Measurements from ENCODE around the gene PPP2R5E.
"Not testable (repeated sequence)": the region's sequence is repeated elsewhere in the genome, so short reads cannot be mapped to it uniquely, and the experiment has no call there.

Gene PPP2R5E

GRCh38 chr14:63426838-63427352 lies 116.3 kb downstream of the PPP2R5E start:
- DNase-seq = no peak

DNA sequence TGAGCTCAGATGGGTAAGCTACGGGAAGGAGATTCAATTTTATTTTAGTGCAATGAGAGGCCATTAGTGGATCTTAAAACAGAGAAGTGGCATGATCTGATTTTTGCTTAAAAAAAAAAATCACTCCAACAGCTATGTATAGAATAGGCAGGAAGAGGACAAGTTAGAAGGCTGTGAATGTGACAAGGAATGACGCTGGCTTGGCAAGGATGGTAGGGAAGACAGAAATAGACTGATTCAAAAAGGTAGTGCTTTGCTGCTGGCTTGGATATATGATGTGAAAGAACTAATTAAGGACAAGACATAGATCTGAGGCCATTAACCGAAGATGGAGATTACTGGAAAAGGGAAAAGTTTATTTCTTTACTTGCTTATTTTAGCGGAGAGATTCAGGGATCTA lies 119.3 kb downstream of the PPP2R5E start:
- DNase-seq = no peak

DNA sequence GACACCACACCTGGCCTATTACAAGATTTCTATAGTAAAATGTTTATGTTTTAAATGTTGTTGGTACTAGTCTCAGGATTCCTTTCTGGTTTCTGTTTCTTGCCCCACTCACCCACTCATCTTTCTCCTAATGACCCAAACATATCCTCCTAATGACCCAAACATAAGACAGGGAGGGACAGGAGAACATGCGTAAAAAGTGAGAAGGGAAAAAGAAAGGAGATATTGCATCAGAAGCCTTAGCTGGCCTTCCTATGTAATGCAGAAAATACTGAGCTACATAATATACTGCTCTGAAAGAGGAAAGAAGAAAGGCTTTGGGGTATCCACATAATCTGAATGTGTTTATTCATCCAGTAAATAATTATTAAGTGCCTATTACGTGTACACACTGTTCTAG lies 119.8 kb downstream of the PPP2R5E start:
- peak; percentile 61 for DNase-seq

- no peak for DNase-seq
These were observed 121.3 kb downstream of the PPP2R5E start for GRCh38 chr14:63421919-63422318.

DNA sequence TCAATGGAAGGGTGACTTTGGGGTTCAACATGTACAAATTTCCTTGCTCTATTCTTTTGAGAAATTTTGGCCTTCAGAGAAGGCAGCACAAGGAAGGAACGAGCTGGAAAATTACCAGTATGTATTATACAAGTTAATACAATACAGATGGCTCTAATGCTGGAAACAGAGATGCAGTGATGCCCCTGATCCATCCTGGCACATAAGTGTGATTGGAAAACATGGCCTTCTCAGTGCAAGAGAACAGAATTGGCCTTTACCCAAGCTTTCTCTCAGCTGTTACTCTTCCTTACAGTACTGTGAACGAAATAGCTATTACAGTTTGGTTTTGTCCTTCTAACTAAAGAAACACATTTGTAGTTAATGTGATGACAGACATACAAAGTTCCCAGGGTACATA lies 122.0 kb downstream of the PPP2R5E start:
- DNase-seq = no peak

DNA sequence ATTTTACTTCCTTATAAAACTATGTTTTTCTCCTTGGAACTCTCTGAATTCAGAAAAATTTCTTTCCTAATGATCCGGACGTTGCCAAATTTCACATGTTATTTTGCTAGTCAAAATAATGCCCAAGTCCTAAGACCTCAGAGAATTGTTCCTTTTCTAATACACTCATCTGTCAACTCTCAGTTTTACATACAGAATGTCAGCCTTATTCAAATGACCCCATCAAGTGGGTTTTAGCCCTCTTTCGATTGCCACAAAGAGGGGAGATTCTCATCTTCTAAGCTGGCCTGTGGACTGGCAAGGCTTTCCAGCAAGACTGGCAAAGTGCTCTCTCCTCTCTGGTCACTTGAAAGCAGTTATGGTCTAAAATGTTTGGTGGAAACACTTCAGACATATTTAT lies 125.2 kb downstream of the PPP2R5E start:
- DNase-seq = no peak

DNA sequence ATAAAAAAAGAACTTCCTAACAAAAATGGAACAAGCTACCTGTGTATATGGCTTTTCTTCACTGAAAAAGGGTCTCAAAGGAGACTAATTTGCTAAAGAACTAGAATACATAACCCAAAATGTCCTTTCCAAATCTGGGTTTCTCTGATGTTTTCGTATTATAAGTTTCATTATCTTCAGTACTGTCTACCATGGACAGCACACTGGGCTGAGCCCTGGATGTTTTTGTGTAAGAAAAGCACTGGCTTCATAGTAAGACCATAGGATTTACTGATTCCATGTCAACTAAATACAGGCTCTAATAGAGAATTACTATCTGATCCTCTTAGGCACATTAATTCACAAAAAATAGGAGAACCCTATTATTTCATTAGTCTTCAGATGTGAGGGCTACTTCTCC lies 130.2 kb downstream of the PPP2R5E start:
- DNase-seq = no peak

GRCh38 chr14:63406333-63406732 lies 136.8 kb downstream of the PPP2R5E start:
- no peak for DNase-seq

DNA sequence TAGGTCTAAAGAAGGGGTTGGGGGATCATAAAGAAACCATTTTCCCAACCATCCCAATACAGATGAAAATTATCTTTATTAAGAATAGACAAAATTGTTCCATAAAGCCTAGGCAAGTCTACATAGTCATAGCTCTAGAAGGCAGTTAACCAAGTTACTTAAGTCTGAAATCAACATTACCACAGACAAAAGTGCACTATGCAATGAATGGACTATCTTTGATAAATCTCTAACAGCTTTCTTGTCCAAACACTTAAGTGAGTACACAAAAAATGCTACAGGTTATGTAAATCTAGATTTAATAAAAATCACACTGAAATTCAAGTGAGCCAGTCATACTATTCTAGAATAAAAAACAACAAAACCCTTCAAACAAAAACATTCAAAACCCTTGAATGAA lies 137.5 kb downstream of the PPP2R5E start:
- DNase-seq = no peak

DNA sequence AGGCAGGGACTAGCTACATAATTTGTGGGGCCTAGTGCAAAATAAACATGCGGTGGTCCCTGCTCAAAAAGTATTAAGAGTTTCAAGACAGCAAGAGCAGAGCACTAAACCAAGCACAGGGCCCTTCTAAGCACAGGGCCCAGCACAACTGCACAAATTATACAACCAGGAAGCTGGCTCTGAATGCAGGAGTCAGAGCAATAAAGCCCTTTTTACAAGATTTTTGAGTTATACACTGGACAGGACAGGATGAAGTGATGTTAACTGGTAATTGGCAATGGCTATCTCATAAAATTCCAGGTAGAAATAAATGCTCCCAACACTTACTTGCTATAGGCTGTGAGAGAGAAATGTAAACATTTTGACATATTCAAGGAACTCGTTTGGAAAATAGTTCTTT lies 138.3 kb downstream of the PPP2R5E start:
- no peak for DNase-seq

DNA sequence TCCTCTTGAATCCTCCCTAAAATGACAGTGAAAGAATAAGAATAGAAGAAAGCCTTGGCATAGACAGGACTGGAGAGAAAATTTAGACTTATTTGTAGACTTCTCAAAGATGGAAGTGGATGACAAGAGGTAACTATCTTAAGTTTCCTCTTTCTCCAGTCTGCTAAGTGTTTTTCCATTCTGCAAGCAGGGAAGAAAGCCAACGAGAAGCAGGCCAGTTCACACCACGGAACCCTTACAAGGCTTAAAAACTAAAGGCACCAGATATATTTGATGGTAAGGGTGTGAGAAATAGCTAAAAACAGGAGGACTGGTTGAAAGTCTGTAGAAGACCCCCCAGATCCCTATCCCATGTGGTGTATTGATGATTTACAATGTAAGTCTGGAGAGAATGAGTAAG lies 141.5 kb downstream of the PPP2R5E start:
- DNase-seq = no peak

DNA sequence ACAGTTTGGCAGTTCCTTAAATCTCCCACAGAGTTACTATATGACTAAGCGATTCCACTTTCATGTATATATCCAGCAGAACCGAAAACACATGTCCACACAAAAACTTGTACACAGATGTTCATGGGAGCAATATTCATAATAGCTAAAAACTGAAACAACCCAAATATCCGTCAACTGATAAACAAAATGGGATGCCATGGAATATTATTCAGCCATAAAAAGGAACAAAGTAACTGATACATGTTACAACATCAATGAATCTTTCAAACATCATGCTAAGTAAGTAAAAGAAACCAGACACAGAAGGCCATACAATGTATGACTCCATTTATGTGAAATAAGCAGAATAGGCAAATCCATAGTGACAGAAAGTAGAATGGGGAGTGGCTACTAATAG lies 144.2 kb downstream of the PPP2R5E start:
- DNase-seq = peak; percentile 13

DNA sequence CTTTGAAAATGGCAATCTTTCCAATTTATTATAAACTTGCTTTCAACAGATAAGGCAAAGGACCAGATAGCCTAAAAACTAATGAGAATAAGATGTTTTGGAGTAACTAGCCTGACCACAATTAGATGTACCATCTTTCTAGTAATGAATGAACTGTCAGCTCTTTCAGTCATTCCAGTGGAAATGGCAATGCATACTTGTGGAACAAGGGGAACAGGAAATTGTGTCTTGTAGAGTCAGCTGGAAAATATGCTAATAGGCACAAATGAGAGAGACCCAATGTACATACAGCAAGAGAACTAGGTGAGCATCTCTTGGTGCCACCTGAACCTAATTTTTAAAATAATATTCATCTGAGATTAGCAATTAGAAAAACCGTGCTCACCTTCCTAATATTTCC lies 148.3 kb downstream of the PPP2R5E start:
- no peak for DNase-seq

GRCh38 chr14:63394432-63394831 lies 148.7 kb downstream of the PPP2R5E start:
- no peak for DNase-seq

- DNase-seq = no peak
These were observed 150.2 kb downstream of the PPP2R5E start for GRCh38 chr14:63393012-63393411.

DNA sequence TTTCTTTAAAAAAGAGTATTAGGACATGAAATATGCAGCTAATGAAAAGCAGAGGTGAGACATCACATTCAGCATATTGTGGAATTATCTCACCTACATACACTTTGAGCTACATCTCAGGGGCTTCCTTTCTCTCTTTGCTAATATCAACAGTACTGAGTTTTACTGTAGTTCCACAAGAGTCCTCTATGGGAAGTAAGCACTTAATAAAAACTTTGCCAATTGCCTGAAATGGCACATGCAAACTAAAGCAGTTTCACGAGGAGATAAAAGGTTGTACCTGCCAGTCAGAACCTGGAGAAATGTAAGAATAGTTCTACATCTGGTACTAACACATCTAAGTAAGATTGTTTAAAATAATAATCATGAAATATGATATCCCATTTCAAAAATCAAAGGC lies 150.9 kb downstream of the PPP2R5E start:
- DNase-seq = no peak

DNA sequence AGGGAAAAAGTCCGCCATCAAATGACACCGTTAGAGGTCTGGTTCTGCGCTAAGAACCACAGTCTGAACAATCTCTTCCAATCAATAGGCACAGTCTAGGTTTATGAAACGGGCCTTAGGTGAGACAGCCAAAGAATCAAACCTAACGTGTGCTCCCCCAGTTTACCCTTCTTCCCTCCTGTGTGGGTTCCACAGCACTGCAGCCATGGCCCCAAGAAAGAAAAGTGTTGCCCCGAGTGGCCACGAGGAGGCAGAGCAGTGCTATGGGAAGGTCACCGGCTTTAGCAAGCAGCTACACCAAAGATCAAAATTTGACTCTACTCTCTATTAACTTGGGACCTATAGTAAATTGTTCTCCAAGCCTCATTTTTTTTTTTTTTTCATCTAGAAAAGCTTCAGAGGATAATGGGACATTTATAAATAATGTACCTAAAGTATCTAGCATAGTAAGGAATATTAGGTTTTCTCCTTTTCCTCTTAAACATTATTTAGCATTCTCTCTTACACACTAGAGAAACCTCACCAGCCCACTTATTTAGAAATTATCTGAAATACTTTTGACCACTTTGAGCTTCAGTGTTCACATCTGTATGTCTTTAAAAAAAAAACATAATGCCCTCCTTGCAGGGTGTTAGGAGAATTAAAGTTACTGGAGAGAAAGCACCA lies 154.3 kb downstream of the PPP2R5E start:
- peak; percentile 51 for DNase-seq

- DNase-seq = no peak
These were observed 155.5 kb downstream of the PPP2R5E start for GRCh38 chr14:63387711-63388110.

- DNase-seq = peak; percentile 10
These were observed 159.3 kb downstream of the PPP2R5E start for GRCh38 chr14:63383776-63384367.

- DNase-seq = no peak
These were observed 164.7 kb downstream of the PPP2R5E start for GRCh38 chr14:63378444-63378843.

- DNase-seq = no peak
These were observed 167.4 kb downstream of the PPP2R5E start for GRCh38 chr14:63375769-63376168.

- DNase-seq = not testable (repeated sequence)
These were observed 171.6 kb downstream of the PPP2R5E start for GRCh38 chr14:63371613-63372012.

DNA sequence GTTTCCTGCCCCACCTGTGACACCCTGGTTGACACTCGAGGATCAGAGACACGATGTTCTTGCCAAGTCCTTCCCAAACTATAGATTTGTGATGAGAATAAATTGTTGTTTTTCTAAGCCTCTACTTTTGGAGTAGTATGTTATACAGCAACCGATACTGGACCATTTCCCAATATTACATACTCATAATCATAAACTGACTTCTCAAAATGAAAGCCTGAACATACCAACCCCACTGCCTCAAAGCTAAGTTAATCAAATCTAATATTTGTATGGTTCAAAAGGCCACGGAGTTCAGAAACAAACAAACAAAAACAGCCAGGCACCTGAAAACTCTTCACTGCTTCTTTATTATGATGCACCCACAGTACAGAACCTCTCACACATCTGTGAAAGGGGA lies 172.1 kb downstream of the PPP2R5E start:
- DNase-seq = no peak

DNA sequence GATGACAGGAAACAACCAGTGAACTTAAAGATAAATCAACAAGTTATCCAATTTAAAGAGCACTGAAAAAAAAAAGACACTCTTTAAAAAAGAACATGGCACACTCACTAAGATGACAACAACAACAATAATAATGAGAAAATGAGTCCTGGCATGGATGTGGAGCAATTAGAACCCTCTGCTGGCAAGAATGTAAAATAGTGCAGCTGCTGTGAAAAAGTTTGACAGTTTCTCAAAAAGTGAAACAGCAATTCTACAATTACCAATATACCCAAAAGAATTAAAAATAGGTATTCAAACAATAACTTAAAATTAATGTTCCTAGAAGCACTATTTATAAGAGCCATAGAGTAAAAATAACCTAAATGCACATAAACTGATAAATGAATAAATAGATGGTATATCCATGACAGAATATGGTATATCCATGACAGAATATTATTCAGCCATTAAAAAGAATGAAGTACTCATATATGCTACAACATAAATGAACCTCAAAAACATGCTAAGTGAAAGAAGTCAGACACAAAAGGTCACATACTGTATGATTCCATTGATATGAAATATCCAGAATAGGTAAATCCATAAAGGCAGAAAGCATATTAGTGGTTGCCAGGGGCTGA lies 175.3 kb downstream of the PPP2R5E start:
- no peak for DNase-seq
